HCT116 (cell line): ENCODE measurements around the gene GSC2. TPM values are rescaled to one million over a fixed set of nuclear protein-coding genes. Genes with fewer than 3 reads are reported as not detected.

Experiments used
- ATAC-seq: fragments of 200-7000 bp; cut with Tn5 transposase; 2 replicates; pipeline ENCODE4 v1.9.1; 2020; ENCODE audit warnings: mild to moderate bottlenecking, moderate library complexity
- BruUV-seq: library from RNA; stranded (reverse); fragments of 400-500 nt; replicated peaks from 2 replicates; lab custom pipeline; 2021; lab: Mats Ljungman, UMichigan
- CTCF ChIA-PET: fragments of 300-600 bp; sonication (Branson Sonifier 250); formaldehyde crosslinking; loops from one replicate; lab custom pipeline; 2021; ENCODE audit warnings: antibody characterized with exemption; lab: Charles Lee
- POLR2A ChIA-PET: fragments of 300-600, 350-600 bp; sonication (Branson Sonifier 250); formaldehyde crosslinking; loops from one replicate; lab custom pipeline; 2021; ENCODE audit warnings: antibody characterized with exemption; lab: Charles Lee
- RAD21 ChIA-PET, 2 experiments: fragments of 300-600 bp; sonication (Branson Sonifier 250); formaldehyde crosslinking; loops; one replicate each; lab custom pipeline; 2023; ENCODE audit warnings: low total read pairs in 2 of 2; ENCODE audit not compliant: uncharacterized antibody in 2 of 2, unreplicated experiment in 2 of 2, low non-redundant PET in 1 of 2; lab: Charles Lee
- DNase-seq: peaks from one replicate; pipeline ENCODE4 v3.0.0-alpha.2; 2010; ENCODE audit warnings: low read depth, low spot score
- H2AFZ ChIP-seq: fragments of 200-600 bp; shearing (Covaris generic), sonication (generic); 2 replicates; pipeline ENCODE4 v1.6.1; 2017; ENCODE audit warnings: low read depth, mixed run types, mixed read lengths, antibody characterized with exemption, low read length; ENCODE audit not compliant: poor library complexity, severe bottlenecking
- H3K27ac ChIP-seq: 2 replicates; pipeline ENCODE4 v1.5.1; 2012; ENCODE audit warnings: low read depth, low read length
- H3K27me3 ChIP-seq: fragments of 200-600 bp; sonication (generic); 2 replicates; pipeline ENCODE4 v1.6.1; 2016; ENCODE audit warnings: mixed run types, low read length, mixed read lengths; ENCODE audit not compliant: insufficient read depth
- H3K36me3 ChIP-seq, 2 experiments: fragments of 200-500 bp in 1 of 2; fragments of 200-600 bp in 1 of 2; sonication (Bioruptor generic) in 1 of 2; sonication (generic) in 1 of 2; 2 replicates each; pipeline versions ENCODE4 v1.5.1 to v1.6.1; 2014 to 2016; ENCODE audit warnings: low read length in 2 of 2, inconsistent platforms in 1 of 2, mixed read lengths in 1 of 2, mixed run types in 1 of 2; ENCODE audit not compliant: insufficient read depth in 2 of 2, control insufficient read depth in 1 of 2
- H3K4me1 ChIP-seq, 2 experiments: fragments of 200-600 bp in 1 of 2; sonication (generic) in 1 of 2; 2 replicates each; pipeline versions ENCODE4 v1.5.1 to v1.6.1; 2012 to 2017; ENCODE audit warnings: low read length in 2 of 2, inconsistent platforms in 1 of 2, mild to moderate bottlenecking in 1 of 2, mixed read lengths in 1 of 2, mixed run types in 1 of 2, moderate library complexity in 1 of 2; ENCODE audit not compliant: insufficient read depth in 2 of 2, control insufficient read depth in 1 of 2
- H3K4me2 ChIP-seq: fragments of 200-600 bp; sonication (generic); 2 replicates; pipeline ENCODE4 v1.6.1; 2017; ENCODE audit warnings: mixed run types, low read length, mixed read lengths
- H3K4me3 ChIP-seq, 2 experiments: fragments of 200-600 bp in 1 of 2; sonication (generic) in 1 of 2; replicated peaks in 1 of 2; 2 replicates each; pipeline ENCODE4 v1.5.1; 2011 to 2016; ENCODE audit warnings: low read length in 2 of 2, control low read depth in 1 of 2, low read depth in 1 of 2, mild to moderate bottlenecking in 1 of 2, mixed read lengths in 1 of 2, mixed run types in 1 of 2
- H3K79me2 ChIP-seq: fragments of 200-600 bp; sonication (generic); 2 replicates; pipeline ENCODE4 v1.6.1; 2017; ENCODE audit warnings: mild to moderate bottlenecking, mixed run types, low read length, moderate library complexity, mixed read lengths; ENCODE audit not compliant: insufficient read depth
- H3K9ac ChIP-seq: fragments of 200-600 bp; sonication (generic); 2 replicates; pipeline ENCODE4 v1.6.1; 2016; ENCODE audit warnings: low read length, mixed read lengths
- H3K9me2 ChIP-seq: fragments of 200-600 bp; sonication (generic), shearing (Covaris generic); 2 replicates; pipeline ENCODE4 v1.6.1; 2017; ENCODE audit warnings: mixed run types, mild to moderate bottlenecking, moderate library complexity; ENCODE audit not compliant: insufficient read depth
- H3K9me3 ChIP-seq, 2 experiments: fragments of 200-500 bp in 1 of 2; fragments of 200-600 bp in 1 of 2; sonication (Bioruptor generic) in 1 of 2; sonication (generic) in 1 of 2; 2 replicates each; pipeline ENCODE4 v1.6.1; 2014 to 2017; ENCODE audit warnings: low read length in 2 of 2, mixed read lengths in 2 of 2, inconsistent platforms in 1 of 2, low read depth in 1 of 2, mild to moderate bottlenecking in 1 of 2, mixed run types in 1 of 2, moderate library complexity in 1 of 2; ENCODE audit not compliant: control insufficient read depth in 1 of 2, insufficient read depth in 1 of 2
- H4K20me1 ChIP-seq: fragments of 200-600 bp; sonication (generic), shearing (Covaris generic); 2 replicates; pipeline ENCODE4 v1.6.1; 2017; ENCODE audit warnings: mixed run types, mild to moderate bottlenecking, moderate library complexity; ENCODE audit not compliant: insufficient read depth
- CBX3 ChIP-seq: IDR thresholded peaks from 2 replicates; pipeline ENCODE4 v1.6.1; 2012; ENCODE audit warnings: low read depth
- EZH2 ChIP-seq: fragments of 200-600 bp; sonication (generic); IDR thresholded peaks from 2 replicates; pipeline ENCODE4 v1.6.1; 2017; ENCODE audit warnings: antibody characterized with exemption, mixed run types
- EZH2phosphoT487 ChIP-seq: fragments of 200-600 bp; IDR thresholded peaks from 2 replicates; pipeline ENCODE4 v1.6.1; 2018; ENCODE audit warnings: antibody characterized with exemption, borderline replicate concordance
- POLR2A ChIP-seq: IDR thresholded peaks from 2 replicates; pipeline ENCODE4 v1.7.0; 2011; ENCODE audit warnings: borderline replicate concordance; ENCODE audit not compliant: insufficient read depth, insufficient read length; ENCODE audit errors: extremely low read depth
- POLR2AphosphoS5 ChIP-seq: IDR thresholded peaks from 2 replicates; pipeline ENCODE4 v1.6.1; 2011; ENCODE audit warnings: mild to moderate bottlenecking, low read depth, low read length, moderate library complexity
- ZFX ChIP-seq: fragments of 450-650 bp; IDR thresholded peaks from 2 replicates; pipeline ENCODE4 v1.6.1; 2017
- ZNF274 ChIP-seq: fragments of 200-500 bp; sonication (Bioruptor generic); IDR thresholded peaks from 2 replicates; pipeline ENCODE4 v1.6.1; 2014; ENCODE audit warnings: mild to moderate bottlenecking, low read depth, low read length, inconsistent platforms
- intact Hi-C: fragments of 100-400 bp; cut with micrococcal nuclease; formaldehyde crosslinking; loops from 2 replicates; pipeline ENCODE4 v1.10.0; 2022
- total RNA-seq: library from RNA; stranded (reverse); gene quantifications from one replicate; pipeline ENCODE4 v1.2.1, GENCODE V29; 2021; ENCODE audit not compliant: unreplicated experiment

The GSC2 gene
- total RNA-seq, 1 experiment from 2014 or later = not detected

DNA sequence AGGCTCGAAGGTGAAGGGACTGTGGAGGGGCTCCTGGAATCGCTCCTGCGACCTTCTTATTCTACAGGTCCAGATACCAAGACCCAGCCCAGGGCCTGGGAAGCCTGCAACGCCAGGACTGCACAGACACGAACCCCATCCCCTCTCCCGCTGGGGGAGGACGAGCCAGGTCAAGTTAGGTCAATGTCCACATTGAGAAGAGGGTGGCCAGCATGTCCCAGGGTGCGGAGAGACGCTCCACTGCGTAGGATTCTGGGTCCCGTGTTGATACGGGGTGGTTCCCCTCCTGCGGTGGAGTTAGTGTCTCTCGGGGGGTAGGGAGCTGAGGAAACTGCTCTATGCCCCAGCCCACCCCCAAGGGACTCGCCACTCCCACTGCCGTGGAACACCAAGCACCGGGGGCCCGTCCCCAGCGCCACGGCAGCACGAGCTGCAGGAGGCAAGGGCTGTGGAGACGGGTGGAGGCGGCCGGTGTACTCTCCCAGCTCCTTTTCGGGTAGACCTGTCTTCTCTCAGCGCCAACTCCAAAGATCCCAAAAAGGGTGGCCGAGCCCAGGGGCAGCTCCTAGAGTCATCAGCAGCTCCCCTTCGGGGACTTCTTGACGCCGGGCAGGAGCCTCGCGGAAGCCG is 1.6 kb downstream of the GSC2 start:
- no peaks in the 10 kb centered on the region for H3K9me2 ChIP-seq
- H3K4me2 ChIP-seq = no peak overlapping the region
- no peak overlapping the region for H3K4me3 ChIP-seq
- CTCF ChIA-PET = no interaction called here
- intact Hi-C loops = loop anchor here (10.0 kb wide), 1 partner anchor 326 kb away; the partner anchor contains the start of genes CDC45 and UFD1
- no TSS peak for BruUV-seq
- RAD21 ChIA-PET = no interaction called here
- POLR2A ChIA-PET = no interaction called here
- no peaks in the 10 kb centered on the region for H3K9me3 ChIP-seq
- peaks cover 0 to 6% of the 10 kb centered on the region in 2 experiments; a peak in 3 of 4 replicates for H3K4me1 ChIP-seq
- no peak for DNase-seq
- no peak overlapping the region for H3K9ac ChIP-seq
- H3K27ac ChIP-seq = no peak overlapping the region
- peaks cover 6% of the 10 kb centered on the region; the same call in 1 of the 2 replicates for H3K27me3 ChIP-seq
- no peaks in the 10 kb centered on the region for H3K36me3 ChIP-seq
- no peaks in the 10 kb centered on the region for H4K20me1 ChIP-seq
- H3K79me2 ChIP-seq = peaks cover 9% of the 10 kb centered on the region
- TF ChIP-seq EZH2phosphoT487 (no peak), CBX3 (no peak), ZNF274 (no peak), EZH2 (no peak)
- H2AFZ ChIP-seq = no peak overlapping the region
- no peak for ATAC-seq

DNA sequence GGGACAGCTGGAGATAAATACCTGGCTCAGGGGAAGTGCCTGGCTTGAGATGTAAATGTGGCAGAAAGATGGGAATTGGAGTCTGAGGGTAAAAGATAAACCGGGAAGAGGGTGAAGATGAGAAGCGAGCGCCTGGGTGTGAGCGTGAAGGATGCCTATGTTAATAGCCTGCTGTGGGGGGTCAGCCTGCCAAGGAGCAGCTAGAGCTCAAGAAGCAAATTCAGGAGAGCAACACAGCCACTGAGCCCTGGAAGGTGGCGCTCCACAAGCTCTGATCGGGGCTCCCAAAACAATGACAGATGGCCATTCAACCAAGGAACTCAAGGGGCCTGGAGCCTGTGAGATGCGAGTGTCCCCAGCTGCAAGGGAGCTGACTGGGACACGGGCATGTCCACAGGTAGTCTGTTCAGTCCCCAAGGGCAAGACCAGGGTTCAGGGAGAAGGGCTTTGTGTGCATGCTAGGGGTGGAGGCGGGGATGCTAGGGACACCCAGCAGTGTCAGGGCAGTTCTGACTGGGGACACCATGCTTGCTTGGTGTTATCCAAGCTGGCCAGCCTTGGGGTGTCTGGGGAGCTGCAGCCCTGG is 2.8 kb downstream of the GSC2 start:
- no peak overlapping the region for H2AFZ ChIP-seq
- H3K9ac ChIP-seq = no peak overlapping the region
- H3K4me1 ChIP-seq = peaks cover 3 to 11% of the 10 kb centered on the region in 2 experiments
- ATAC-seq (no peak), DNase-seq (no peak)
- intact Hi-C loops = loop anchor here (10.0 kb wide), 1 partner anchor 328 kb away; the partner anchor contains the start of genes CDC45 and UFD1
- H3K9me2 ChIP-seq = no peaks in the 10 kb centered on the region
- CTCF ChIA-PET = no interaction called here
- no peaks in the 10 kb centered on the region for H3K27me3 ChIP-seq
- POLR2A ChIA-PET = no interaction called here
- no TSS peak for BruUV-seq
- H3K36me3 ChIP-seq = peaks cover 2 to 3% of the 10 kb centered on the region in 2 experiments; a peak in 2 of 4 replicates
- peaks cover 19% of the 10 kb centered on the region for H3K79me2 ChIP-seq
- H3K9me3 ChIP-seq = no peaks in the 10 kb centered on the region
- TF ChIP-seq POLR2A (no peak), POLR2AphosphoS5 (no peak), EZH2phosphoT487 (no peak), ZFX (no peak)
- RAD21 ChIA-PET = no interaction called here
- H3K4me3 ChIP-seq = no peak overlapping the region
- H3K4me2 ChIP-seq = no peak overlapping the region
- H3K27ac ChIP-seq = no peak overlapping the region
- no peaks in the 10 kb centered on the region for H4K20me1 ChIP-seq
